ENCODE results near the gene KLHL18. TPM values are rescaled to one million over a fixed set of nuclear protein-coding genes. Genes with fewer than 3 reads are reported as not detected.

KLHL18 gene
- 10.1 TPM for total RNA-seq

- TF ChIP-seq CTCF (IDR thresholded peaks at IDR 0.05) (peak in 1 of 3 experiments; percentile 8), POLR2A (IDR thresholded peaks at IDR 0.05) (no peak), POLR2AphosphoS5 (IDR thresholded peaks at IDR 0.05; ENCODE audit: insufficient read depth in 1 of 2, low read depth in 1 of 2) (peak; percentile 94 to 98)
- peaks cover 0 to 5% of the 10 kb centered on the region in 2 donors for H3K36me3 ChIP-seq
- peaks cover 28% of the 10 kb centered on the region for H3K4me1 ChIP-seq
- H3K27me3 ChIP-seq = no peaks in the 10 kb centered on the region
- intact Hi-C loops (cut with DNase I) = no loop called here
- H3K9me3 ChIP-seq = no peaks in the 10 kb centered on the region
- peak in 1 of 2 donors; percentile 94 for DNase-seq (ENCODE audit: extremely low spot score in 2 of 2)
- H3K27ac ChIP-seq = peak within 1 kb of the TSS; percentile 86
- H3K4me3 ChIP-seq = peak within 1 kb of the TSS; percentile 74 to 87
Measured at GRCh38 chr3:47282424-47283192, at the start of gene KLHL18, which contains the start of gene KIF9. TSS of gene KLHL18 (plus strand) at chr3:47282944. CDS start at chr3:47282966, 22 bp downstream. TSS of gene KIF9 (minus strand) at chr3:47282799. CDS start at chr3:47277374, 5,425 bp downstream.

- Histone ChIP-seq H3K9me3 (no peaks in the 10 kb centered on the region), H3K4me3 (no peak overlapping the region), H3K36me3 (no peaks in the 10 kb centered on the region), H3K4me1 (no peaks in the 10 kb centered on the region), H3K27me3 (no peaks in the 10 kb centered on the region), H3K27ac (no peak overlapping the region)
- DNase-seq (ENCODE audit: extremely low spot score in 2 of 2) = no peak
- intact Hi-C loops (cut with DNase I) = no loop called here
- no peak for TF ChIP-seq POLR2AphosphoS5 (IDR thresholded peaks at IDR 0.05; ENCODE audit: insufficient read depth in 1 of 2, low read depth in 1 of 2)
- no peak for TF ChIP-seq POLR2A (IDR thresholded peaks at IDR 0.05)
- TF ChIP-seq CTCF (IDR thresholded peaks at IDR 0.05) = no peak
Measured at GRCh38 chr3:47238017-47238416, 44.7 kb upstream of the KLHL18 start.

- Histone ChIP-seq H3K27me3 (no peaks in the 10 kb centered on the region), H3K9me3 (no peaks in the 10 kb centered on the region), H3K36me3 (no peaks in the 10 kb centered on the region), H3K4me1 (no peaks in the 10 kb centered on the region), H3K27ac (no peak overlapping the region), H3K4me3 (no peak overlapping the region)
- intact Hi-C loops (cut with DNase I) = no loop called here
- DNase-seq (ENCODE audit: extremely low spot score in 2 of 2) = no peak
- no peak for TF ChIP-seq POLR2A (IDR thresholded peaks at IDR 0.05)
- TF ChIP-seq CTCF (IDR thresholded peaks at IDR 0.05) = no peak
- no peak for TF ChIP-seq POLR2AphosphoS5 (IDR thresholded peaks at IDR 0.05; ENCODE audit: insufficient read depth in 1 of 2, low read depth in 1 of 2)
Measured at GRCh38 chr3:47239929-47240328, 42.8 kb upstream of the KLHL18 start.

- Histone ChIP-seq H3K27me3 (no peaks in the 10 kb centered on the region), H3K4me3 (no peak overlapping the region), H3K36me3 (no peaks in the 10 kb centered on the region), H3K27ac (no peak overlapping the region), H3K4me1 (no peaks in the 10 kb centered on the region), H3K9me3 (no peaks in the 10 kb centered on the region)
- no peak for DNase-seq (ENCODE audit: extremely low spot score in 2 of 2)
- intact Hi-C loops (cut with DNase I) = no loop called here
- no peak for TF ChIP-seq CTCF (IDR thresholded peaks at IDR 0.05)
- TF ChIP-seq POLR2AphosphoS5 (IDR thresholded peaks at IDR 0.05; ENCODE audit: insufficient read depth in 1 of 2, low read depth in 1 of 2) = no peak
- no peak for TF ChIP-seq POLR2A (IDR thresholded peaks at IDR 0.05)
Measured at GRCh38 chr3:47243419-47244147, 39.2 kb upstream of the KLHL18 start.

Measured in vagina (tissue), 2 donors.